ENCODE results near the gene CLPX.
"Not testable (repeated sequence)": the region's sequence is repeated elsewhere in the genome, so short reads cannot be mapped to it uniquely, and the experiment has no call there.

CLPX gene

DNA sequence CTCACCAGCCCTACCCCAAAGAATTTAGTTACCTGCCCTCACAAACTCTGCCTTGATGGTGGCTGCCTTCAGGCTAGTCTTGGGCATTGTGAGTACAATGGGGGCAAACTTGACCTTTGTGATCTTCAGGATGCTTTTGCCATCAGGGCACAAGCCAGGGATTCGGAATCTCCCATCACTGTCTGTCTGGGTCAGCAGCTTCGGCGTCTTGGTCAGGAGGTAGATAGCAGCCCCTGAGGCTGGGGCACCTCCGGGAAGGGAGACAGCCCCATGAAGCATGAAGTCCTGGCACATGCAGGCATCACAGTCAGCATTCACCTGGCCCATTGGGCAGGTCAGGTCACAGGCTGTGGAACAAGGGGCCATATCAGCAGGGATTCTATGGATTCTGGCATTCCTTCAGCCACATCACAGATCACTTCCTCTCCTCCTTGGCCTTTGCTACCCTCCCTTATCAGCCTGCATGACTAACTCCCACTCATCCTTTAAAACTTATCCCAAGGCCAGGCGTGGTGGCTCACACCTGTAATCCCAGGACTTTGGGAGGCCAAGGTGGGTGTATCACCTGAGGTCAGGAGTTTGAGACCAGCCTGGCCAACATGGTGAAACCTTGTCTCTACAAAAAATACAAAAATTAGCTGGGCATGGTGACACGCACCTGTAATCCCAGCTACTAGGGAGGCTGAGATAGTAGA is 19.2 kb upstream of the CLPX start:
- Histone ChIP-seq H3K9ac (ENCODE audit: low read length) (no peak overlapping the region), H3K4me3 (ENCODE audit: low read length) (no peak overlapping the region), H3K27me3 (ENCODE audit: control insufficient read depth, insufficient read depth, low read length) (no peaks in the 10 kb centered on the region), H3K36me3 (ENCODE audit: control insufficient read depth, low read depth, low read length) (no peaks in the 10 kb centered on the region), H3K4me1 (ENCODE audit: control insufficient read depth, low read depth, low read length) (no peaks in the 10 kb centered on the region), H3K9me3 (ENCODE audit: control insufficient read depth, low read depth, low read length) (no peaks in the 10 kb centered on the region), H3K27ac (ENCODE audit: low read length) (no peak overlapping the region)

DNA sequence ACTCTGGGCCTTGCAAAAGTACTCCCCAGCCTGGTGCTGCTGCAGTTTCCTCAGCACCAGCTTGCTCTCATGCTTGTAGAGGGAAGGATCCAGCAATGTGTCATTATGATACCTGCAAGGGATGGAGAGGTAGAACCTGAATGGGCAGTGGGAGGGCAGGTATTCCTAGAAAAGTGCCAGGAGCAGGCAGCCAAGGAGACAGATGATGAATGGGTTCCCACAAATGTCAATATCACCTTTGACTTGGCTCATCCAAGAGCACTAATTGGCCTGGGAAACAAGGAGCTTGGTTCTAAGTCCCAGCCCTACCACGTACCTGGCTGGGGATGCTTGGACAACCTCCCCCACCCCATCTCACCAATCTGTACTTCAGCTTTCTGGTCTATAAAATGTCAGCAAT is 16.8 kb upstream of the CLPX start:
- H3K9me3 ChIP-seq (ENCODE audit: control insufficient read depth, low read depth, low read length): no peaks in the 10 kb centered on the region
- no peak overlapping the region for H3K4me3 ChIP-seq (ENCODE audit: low read length)

DNA sequence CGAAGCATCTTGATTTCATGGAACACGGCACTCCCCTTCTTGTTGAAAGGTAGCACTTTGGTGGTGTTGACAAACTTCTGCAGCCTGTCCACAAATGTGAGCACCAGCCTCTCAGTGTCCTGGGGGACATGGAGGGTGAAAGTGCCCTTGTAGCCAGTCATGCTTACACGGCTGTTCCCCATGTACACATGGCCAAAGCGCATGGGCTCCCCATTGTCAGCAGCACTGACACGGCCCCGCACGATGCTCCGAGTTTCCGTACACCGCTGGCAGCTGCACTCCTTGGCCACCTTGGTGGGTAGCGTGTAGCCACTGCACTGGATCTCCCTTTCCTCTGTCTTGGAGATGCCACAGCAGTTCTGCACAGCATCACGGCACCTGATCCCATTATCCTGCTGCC is 13.4 kb upstream of the CLPX start:
- H3K9ac ChIP-seq (ENCODE audit: low read length): no peak overlapping the region
- no peaks in the 10 kb centered on the region for H3K36me3 ChIP-seq (ENCODE audit: control insufficient read depth, low read depth, low read length)
- no peaks in the 10 kb centered on the region for H3K27me3 ChIP-seq (ENCODE audit: control insufficient read depth, insufficient read depth, low read length)
- H3K9me3 ChIP-seq (ENCODE audit: control insufficient read depth, low read depth, low read length): no peaks in the 10 kb centered on the region
- H3K27ac ChIP-seq (ENCODE audit: low read length): no peak overlapping the region
- no peaks in the 10 kb centered on the region for H3K4me1 ChIP-seq (ENCODE audit: control insufficient read depth, low read depth, low read length)
- no peak overlapping the region for H3K4me3 ChIP-seq (ENCODE audit: low read length)

More for the DNA sequence above, 16.8 kb upstream of the CLPX start:
- no peaks in the 10 kb centered on the region for H3K27me3 ChIP-seq (ENCODE audit: control insufficient read depth, insufficient read depth, low read length)
- no peaks in the 10 kb centered on the region for H3K36me3 ChIP-seq (ENCODE audit: control insufficient read depth, low read depth, low read length)
- no peaks in the 10 kb centered on the region for H3K4me1 ChIP-seq (ENCODE audit: control insufficient read depth, low read depth, low read length)
- H3K27ac ChIP-seq (ENCODE audit: low read length): no peak overlapping the region
- H3K9ac ChIP-seq (ENCODE audit: low read length): no peak overlapping the region

DNA sequence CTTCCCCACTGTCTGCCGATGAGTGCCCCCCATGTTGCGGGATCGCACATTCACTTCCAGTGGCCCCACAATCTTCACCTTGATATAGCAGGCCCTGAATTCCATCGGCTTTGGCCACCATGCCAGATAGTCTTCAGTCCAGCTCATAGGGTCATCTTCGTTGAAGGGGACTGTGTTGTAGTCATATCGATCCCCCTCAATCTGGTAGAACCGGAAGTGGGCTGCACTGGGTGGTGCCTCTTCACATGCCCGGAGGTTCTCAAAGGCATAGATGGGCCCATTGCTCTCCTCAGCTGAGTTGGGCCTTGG is 12.1 kb upstream of the CLPX start:
- no peaks in the 10 kb centered on the region for H3K4me1 ChIP-seq (ENCODE audit: control insufficient read depth, low read depth, low read length)

DNA sequence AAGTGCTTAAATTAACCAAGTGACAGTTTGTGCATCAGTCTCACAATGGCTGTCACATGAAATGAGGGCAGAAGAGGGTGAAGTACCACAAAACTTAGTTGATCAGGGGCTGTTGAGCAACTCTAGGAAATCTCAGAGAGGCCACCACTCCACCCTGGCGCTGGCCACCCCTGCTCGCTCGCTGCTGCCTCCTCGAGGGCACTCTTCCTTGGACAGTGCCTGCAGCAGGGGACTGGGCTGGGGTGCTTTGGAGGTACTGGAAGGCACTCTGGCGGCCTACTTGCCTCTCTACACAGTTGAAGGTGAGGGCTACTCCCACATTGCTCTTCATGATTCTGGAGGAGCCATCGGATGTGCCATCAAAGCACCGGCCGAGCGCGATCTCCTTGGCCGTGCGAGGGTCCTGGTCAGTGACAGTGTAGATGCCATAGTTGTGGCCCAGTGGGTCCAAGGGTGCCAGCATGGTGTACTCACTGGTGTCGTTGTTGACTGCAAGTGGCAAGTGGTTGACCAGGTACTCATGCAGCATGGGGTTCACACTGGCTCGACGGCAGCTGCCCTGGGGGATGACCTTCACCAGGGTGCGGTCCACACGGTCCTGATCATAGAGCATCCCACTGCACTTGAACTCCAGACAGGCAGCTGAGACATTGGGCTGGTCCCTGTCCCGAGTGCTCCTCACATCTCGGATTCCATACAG is 11.6 kb upstream of the CLPX start:
- no peaks in the 10 kb centered on the region for H3K36me3 ChIP-seq (ENCODE audit: control insufficient read depth, low read depth, low read length)
- no peak overlapping the region for H3K9ac ChIP-seq (ENCODE audit: low read length)
- H3K4me1 ChIP-seq (ENCODE audit: control insufficient read depth, low read depth, low read length): no peaks in the 10 kb centered on the region
- no peak overlapping the region for H3K27ac ChIP-seq (ENCODE audit: low read length)
- no peak overlapping the region for H3K4me3 ChIP-seq (ENCODE audit: low read length)
- no peaks in the 10 kb centered on the region for H3K27me3 ChIP-seq (ENCODE audit: control insufficient read depth, insufficient read depth, low read length)
- H3K9me3 ChIP-seq (ENCODE audit: control insufficient read depth, low read depth, low read length): no peaks in the 10 kb centered on the region

More for the DNA sequence above, 12.1 kb upstream of the CLPX start:
- Histone ChIP-seq H3K36me3 (ENCODE audit: control insufficient read depth, low read depth, low read length) (no peaks in the 10 kb centered on the region), H3K27me3 (ENCODE audit: control insufficient read depth, insufficient read depth, low read length) (no peaks in the 10 kb centered on the region), H3K4me3 (ENCODE audit: low read length) (no peak overlapping the region), H3K27ac (ENCODE audit: low read length) (no peak overlapping the region), H3K9me3 (ENCODE audit: control insufficient read depth, low read depth, low read length) (no peaks in the 10 kb centered on the region), H3K9ac (ENCODE audit: low read length) (no peak overlapping the region)

DNA sequence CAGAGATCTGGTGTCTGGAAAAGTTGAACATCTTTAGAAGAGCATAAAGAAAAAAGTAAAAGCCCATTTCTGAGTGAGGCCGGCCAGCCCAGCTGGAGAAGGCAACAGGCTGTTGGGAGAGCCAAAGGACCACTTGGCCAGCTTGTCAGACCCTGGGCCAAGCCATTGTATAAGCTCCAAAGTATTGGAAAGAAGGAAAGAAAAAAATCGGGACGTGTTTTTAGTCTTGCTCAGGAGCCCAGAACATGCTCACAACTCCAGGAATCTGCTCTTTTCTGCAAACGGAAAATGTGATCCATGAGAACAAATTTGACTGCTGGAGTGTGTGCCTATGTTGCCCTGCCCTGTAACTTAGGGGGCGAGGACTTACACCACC is 10.4 kb upstream of the CLPX start:
- Histone ChIP-seq H3K4me3 (ENCODE audit: low read length) (no peak overlapping the region), H3K4me1 (ENCODE audit: control insufficient read depth, low read depth, low read length) (no peaks in the 10 kb centered on the region), H3K27ac (ENCODE audit: low read length) (no peak overlapping the region), H3K9me3 (ENCODE audit: control insufficient read depth, low read depth, low read length) (no peaks in the 10 kb centered on the region), H3K36me3 (ENCODE audit: control insufficient read depth, low read depth, low read length) (no peaks in the 10 kb centered on the region), H3K27me3 (ENCODE audit: control insufficient read depth, insufficient read depth, low read length) (no peaks in the 10 kb centered on the region), H3K9ac (ENCODE audit: low read length) (no peak overlapping the region)

DNA sequence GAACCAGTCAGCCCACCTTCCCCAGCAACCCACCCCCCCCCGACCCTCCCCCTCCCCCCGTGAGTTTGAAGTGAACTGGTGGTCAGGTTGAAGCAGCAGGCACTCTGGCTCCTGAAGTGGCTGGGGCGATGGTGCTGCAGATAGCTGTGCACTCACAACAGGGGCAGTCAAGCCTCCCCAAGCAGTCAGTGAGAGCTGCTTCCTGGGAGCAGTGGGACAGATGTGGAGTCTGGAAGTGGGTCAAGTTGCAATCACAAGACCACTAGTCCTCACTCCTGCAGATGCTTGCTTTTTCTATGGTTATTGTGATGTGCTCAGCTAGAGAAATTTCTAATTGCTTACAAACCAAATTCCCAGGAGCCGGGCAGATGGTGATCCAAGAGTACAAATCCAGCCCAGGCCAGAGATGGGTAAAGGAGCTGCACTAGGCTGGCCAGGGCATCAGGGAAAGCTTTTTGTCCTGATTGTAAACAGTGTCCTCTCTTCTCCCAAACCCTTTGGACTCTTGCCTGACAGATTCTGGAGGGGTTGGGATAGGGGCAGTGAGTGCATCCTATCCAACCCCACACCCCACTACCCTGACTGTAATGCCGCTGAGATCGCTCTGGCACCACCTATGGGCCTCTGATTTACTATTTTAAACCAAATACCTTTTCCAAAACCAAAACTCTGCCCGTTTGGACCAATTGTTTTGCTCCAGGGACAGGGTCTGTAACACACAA is 9.8 kb upstream of the CLPX start:
- H3K9ac ChIP-seq (ENCODE audit: low read length): no peak overlapping the region
- no peaks in the 10 kb centered on the region for H3K36me3 ChIP-seq (ENCODE audit: control insufficient read depth, low read depth, low read length)
- no peak overlapping the region for H3K27ac ChIP-seq (ENCODE audit: low read length)
- H3K4me1 ChIP-seq (ENCODE audit: control insufficient read depth, low read depth, low read length): no peaks in the 10 kb centered on the region
- no peaks in the 10 kb centered on the region for H3K27me3 ChIP-seq (ENCODE audit: control insufficient read depth, insufficient read depth, low read length)
- H3K4me3 ChIP-seq (ENCODE audit: low read length): no peak overlapping the region
- no peaks in the 10 kb centered on the region for H3K9me3 ChIP-seq (ENCODE audit: control insufficient read depth, low read depth, low read length)

DNA sequence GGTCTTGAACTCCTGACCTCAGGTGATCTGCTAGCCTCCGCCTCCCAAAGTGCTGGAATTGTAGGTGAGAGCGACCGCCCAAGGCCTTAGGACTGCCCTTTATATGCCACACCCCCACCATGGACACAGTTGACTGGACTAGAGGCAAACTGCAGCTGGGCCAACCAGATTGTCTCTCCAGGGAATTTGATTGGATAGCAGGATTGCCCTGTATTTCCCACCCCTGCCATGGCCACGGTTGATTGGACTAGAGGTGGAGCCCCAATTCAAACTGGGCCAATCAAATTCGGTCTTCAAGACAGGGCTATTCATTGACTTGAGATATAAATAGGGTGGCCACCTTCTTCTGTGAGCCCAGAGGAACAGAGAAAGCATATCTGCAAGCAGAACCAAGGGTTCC is 6.9 kb upstream of the CLPX start:
- H3K27ac ChIP-seq (ENCODE audit: low read length): no peak overlapping the region
- H3K27me3 ChIP-seq (ENCODE audit: control insufficient read depth, insufficient read depth, low read length): no peaks in the 10 kb centered on the region
- H3K4me1 ChIP-seq (ENCODE audit: control insufficient read depth, low read depth, low read length): no peaks in the 10 kb centered on the region
- H3K9ac ChIP-seq (ENCODE audit: low read length): no peak overlapping the region
- no peak overlapping the region for H3K4me3 ChIP-seq (ENCODE audit: low read length)
- no peaks in the 10 kb centered on the region for H3K36me3 ChIP-seq (ENCODE audit: control insufficient read depth, low read depth, low read length)
- no peaks in the 10 kb centered on the region for H3K9me3 ChIP-seq (ENCODE audit: control insufficient read depth, low read depth, low read length)

DNA sequence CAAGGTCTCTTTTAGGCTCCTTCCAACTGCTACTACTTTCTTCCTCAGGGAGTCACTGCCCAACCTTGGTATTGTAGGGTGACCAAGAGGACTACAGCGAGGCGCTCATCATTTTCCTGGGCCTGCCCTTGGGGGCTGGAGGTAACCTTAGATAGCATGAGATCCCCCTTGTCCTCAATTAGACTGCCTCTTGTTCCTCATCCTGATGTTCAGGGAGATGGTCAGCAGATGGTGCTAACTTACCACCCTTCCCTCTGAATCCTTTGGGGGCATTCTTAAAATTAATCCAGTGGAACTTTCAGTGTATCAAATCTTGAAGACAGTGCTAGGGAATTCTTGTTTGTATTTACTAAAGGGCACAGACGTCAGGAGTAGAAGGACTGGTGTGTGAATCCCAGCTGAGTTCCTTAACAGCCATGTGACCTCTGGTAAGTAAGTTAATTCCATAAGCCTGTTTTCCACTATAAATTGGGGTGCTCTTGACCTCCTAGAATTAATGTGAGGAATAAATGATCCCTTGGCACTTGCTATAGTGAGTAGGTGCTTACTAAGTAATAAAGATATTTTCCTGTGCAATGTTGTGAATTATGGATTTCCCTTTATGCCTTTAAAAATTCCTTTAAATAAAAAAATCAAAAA is 4.1 kb upstream of the CLPX start:
- no peaks in the 10 kb centered on the region for H3K9me3 ChIP-seq (ENCODE audit: control insufficient read depth, low read depth, low read length)
- H3K36me3 ChIP-seq (ENCODE audit: control insufficient read depth, low read depth, low read length): no peaks in the 10 kb centered on the region
- no peak overlapping the region for H3K4me3 ChIP-seq (ENCODE audit: low read length)
- H3K4me1 ChIP-seq (ENCODE audit: control insufficient read depth, low read depth, low read length): peaks cover 3% of the 10 kb centered on the region
- H3K27ac ChIP-seq (ENCODE audit: low read length): no peak overlapping the region
- no peaks in the 10 kb centered on the region for H3K27me3 ChIP-seq (ENCODE audit: control insufficient read depth, insufficient read depth, low read length)
- H3K9ac ChIP-seq (ENCODE audit: low read length): no peak overlapping the region

DNA sequence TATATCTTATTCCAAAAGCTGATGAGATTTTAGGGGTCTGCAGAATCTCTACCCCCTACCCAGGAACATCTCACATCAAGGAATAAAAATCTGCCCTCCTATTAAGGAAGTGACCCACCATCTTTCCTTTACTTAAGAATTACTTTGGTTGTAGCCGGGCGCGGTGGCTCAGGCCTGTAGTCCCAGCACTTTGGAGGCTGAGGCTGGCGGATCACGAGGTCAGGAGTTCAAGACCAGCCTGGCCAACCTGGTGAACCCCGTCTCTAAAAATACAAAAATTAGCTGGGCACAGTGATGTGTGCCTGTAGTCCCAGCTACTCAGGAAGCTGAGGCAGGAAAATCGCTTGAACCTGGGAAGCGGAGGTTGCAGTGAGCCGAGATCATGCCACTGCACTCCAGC is 3.3 kb upstream of the CLPX start:
- not testable (repeated sequence) for H3K9ac ChIP-seq (ENCODE audit: low read length); H3K27ac ChIP-seq (ENCODE audit: low read length); H3K27me3 ChIP-seq (ENCODE audit: control insufficient read depth, insufficient read depth, low read length); H3K4me3 ChIP-seq (ENCODE audit: low read length); H3K4me1 ChIP-seq (ENCODE audit: control insufficient read depth, low read depth, low read length); H3K36me3 ChIP-seq (ENCODE audit: control insufficient read depth, low read depth, low read length); H3K9me3 ChIP-seq (ENCODE audit: control insufficient read depth, low read depth, low read length)

DNA sequence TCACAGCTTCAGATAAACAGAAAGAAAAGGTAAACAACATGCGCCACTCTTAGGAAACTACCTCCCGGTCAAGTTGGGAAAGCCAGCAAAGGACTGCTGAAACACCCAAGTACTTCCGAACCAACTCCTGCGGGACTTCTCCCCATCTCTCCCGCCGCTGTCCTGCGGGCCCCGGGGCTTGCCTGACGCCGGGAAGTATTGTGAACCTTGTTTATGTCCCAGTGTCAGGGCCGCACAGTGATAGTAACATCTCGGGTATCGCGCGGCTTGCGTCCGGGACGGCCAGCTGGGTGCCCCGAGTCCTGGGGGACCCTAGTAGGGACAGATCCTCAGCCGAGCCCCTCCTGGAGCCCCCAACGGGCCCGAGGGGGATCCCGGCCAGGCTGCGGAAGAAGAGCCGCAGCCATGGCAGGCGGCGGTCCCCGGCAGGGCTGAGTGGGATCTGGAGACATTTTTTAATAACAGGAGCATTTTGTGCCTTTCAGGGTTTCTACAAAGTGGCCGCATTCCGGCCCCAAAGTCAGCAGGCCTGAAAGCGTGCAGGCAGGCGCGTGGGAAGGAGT is 756 bp downstream of the CLPX start:
- peak overlapping the region; percentile 88 for H3K4me3 ChIP-seq (ENCODE audit: low read length)
- H3K9me3 ChIP-seq (ENCODE audit: control insufficient read depth, low read depth, low read length): no peaks in the 10 kb centered on the region
- H3K36me3 ChIP-seq (ENCODE audit: control insufficient read depth, low read depth, low read length): peaks cover 6% of the 10 kb centered on the region
- H3K9ac ChIP-seq (ENCODE audit: low read length): peak overlapping the region; percentile 87
- peak overlapping the region; percentile 64 for H3K27ac ChIP-seq (ENCODE audit: low read length)
- H3K4me1 ChIP-seq (ENCODE audit: control insufficient read depth, low read depth, low read length): peaks cover 7% of the 10 kb centered on the region
- no peaks in the 10 kb centered on the region for H3K27me3 ChIP-seq (ENCODE audit: control insufficient read depth, insufficient read depth, low read length)

Data from iPS-18a (cell line).